Activated CD8-positive, alpha-beta memory T cell treated with anti-CD3 and anti-CD28 coated beads, Interleukin-2, amount 50 U/mL, for 24 hours (primary cell): ENCODE results near the gene LACRT.
A peak's percentile ranks its signal among the peaks of the same experiment; 100 is the strongest.
"Not testable (repeated sequence)": the region's sequence is repeated elsewhere in the genome, so short reads cannot be mapped to it uniquely, and the experiment has no call there.

ENCODE experiments used
- DNase-seq: peaks from one replicate; pipeline ENCODE4 v3.0.0-alpha.2; 2020; ENCODE audit errors: extremely low read depth

LACRT gene, protein sequence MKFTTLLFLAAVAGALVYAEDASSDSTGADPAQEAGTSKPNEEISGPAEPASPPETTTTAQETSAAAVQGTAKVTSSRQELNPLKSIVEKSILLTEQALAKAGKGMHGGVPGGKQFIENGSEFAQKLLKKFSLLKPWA

DNA sequence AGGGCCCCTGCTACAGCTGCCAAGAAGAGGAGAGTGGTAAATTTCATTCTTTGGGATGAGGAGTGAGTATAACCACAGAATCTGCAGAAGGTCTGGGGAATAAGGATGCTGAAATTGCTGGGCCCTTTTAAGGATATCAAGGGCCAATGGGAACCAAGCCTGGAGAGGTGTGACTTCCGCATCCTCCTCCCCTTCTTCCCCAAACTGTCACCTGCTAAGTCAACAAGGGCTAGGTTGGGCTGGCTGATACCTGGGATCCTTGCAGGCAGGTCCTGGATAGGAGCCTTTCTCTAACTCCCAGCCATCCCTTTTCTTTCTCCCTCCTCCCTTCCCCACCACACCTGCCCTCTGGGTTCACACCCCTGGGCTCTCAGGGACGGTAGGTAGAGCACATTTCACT is at the start of gene LACRT:
Gene LACRT, minus strand, starts transcription at position 101 of the 400 bp plus-strand sequence. Its CDS starts 54 bp downstream, at position 47.
- DNase-seq: no peak

DNA sequence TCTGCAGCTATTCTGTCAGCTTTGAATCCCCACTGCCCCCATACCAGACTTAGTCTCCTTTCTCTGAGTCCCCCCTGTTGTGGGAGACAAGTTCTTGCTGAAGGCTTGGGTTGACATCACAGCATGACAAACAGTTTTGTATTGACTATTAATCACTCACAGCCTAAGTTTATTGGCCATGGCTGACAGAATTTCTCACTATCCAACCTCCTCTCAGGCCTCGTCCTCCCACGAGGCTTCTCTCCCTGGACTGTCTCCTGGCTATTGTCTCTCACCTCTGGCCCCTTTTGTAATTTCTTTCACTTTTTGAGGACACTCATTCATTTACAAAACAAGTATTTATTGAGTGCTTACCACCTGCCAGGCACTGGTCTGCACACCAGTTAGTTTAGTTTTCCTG is 48.7 kb upstream of the LACRT start:
- DNase-seq: no peak

DNA sequence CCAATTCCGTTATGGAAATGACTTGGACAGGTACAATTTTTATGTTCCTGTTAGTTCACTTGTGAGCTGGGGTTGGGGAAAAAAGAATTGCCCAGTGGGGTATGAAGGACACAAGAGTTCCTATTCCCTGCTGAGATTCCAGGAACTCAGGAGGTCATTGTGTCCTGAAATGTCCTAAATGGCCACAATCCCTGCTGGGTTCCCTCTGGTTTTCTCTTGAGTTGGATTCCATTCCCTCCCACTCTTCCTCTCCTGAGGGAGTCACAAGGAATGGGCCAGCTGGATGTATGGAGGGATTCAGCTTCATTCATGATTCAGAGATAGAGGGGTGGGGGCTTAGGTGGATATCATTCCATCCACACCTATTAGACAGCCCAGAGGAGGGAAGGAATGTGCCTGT is 48.0 kb upstream of the LACRT start:
- DNase-seq: no peak

DNA sequence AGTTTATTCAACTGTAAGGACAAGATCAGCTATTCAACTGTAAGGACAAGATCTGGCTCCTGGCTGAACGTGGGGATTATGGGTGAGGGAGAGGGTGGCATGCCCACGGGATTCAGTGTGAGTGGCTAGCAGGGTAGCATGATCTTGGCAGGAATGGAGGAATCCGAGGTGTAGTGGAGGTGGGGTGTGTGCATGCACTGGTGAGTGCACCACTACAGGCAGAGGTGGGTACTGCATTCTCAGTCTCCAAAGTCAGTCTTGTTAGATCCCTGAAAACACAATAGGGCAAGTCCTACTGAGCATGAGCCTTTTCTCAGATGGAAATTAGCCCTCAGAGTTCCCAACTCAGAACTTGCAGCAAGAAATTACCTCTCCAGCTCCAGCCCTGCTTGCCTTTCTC is 45.7 kb upstream of the LACRT start:
- no peak for DNase-seq

DNA sequence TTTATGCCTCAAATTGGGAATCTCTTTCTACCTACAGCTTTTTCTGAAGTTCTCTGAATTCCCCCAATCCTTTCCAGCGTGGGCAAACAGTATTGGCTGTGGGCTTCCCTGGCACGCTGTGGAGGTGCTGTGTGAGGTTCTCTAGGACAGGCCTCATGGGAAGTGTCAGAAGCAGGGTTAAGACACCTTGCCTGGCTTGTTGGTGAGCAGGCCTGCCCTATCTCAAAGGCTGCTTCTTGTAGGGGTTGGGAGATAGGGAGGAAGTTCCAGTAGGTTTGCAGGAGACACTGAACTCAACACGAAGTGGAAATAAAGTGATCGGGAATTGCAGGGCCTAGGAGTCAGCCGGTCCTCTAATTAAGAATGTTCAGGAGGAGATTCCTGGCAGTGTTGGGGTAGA is 43.4 kb upstream of the LACRT start:
- no peak for DNase-seq

DNA sequence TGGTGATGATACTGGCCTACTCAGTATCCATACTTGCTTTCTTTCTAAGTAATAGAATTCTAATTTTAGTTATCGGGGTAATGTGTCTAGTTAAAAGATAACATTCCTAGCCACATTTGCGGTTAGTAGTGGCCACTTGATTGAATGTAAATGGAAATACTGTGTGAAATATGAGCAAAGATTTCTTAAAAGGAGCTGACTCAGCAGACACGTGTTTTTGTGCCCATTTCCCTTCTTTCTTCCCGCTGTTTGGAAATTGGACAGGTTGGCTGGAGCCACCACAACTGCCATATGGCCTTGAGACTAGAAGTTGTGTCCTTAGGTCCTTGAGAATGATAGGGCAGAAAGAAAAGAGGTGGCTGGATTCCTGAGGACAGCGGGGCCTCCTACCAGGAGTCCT is 33.2 kb upstream of the LACRT start:
- no peak for DNase-seq

DNA sequence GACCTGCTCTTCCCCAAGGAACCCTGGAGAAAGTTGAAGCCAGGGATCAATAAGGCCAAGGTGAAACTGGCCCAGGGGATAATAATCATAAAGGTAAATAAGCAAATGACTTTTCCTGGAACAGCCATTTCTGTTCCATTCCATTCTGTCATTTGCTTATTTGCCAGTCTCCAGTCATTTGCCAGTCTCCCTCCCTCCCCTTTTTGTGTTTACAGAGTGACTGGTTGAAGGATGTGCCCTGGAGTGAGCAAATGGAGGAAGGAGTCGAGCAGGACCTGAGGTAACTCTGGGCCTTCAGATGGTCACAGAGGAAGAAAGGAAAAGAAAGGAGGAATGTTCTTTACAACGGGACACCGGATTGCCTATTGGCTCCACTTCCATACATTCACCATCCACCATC is 31.3 kb upstream of the LACRT start:
- DNase-seq: no peak

DNA sequence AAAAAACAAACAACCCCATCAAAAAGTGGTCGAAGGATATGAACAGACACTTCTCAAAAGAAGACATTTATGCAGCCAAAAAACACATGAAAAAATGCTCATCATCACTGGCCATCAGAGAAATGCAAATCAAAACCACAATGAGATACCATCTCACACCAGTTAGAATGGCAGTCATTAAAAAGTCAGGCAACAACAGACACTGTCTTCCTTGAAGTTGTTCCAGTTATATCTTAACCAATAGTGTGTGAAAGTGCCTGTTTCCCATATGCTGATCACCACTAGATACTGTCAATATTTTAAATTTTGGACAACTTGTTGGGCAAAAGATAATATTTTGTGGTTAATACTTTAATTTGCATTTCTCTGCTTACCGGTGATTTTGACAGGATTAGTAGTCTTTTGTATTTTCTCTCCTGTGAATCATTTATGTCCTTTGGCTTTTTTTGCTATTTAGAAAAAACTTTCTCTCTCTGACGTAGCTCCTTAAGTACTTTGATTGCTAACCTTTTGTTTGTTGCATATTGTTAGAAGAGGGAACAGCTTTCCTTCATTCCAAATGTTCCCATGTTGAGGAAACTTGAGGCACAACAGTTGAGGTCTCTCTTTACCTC is 30.4 kb upstream of the LACRT start:
- DNase-seq: not testable (repeated sequence)

DNA sequence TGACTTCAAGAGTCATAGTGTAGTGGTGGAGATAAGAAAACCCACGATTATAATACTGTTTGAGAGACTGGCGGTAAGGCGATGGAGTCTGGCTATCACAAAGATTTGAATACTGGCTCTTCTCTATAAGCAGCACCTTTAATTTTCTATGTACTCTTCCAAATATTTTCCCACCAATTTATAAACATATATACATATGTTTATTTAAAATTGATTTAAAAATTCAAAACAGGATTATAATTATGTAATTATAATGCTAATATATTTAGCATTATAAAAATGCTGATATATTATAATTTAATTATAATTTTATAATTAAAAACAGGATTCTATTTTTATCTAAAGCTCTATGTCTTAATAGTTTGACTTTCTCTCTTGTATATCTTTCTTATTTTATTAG is 28.9 kb upstream of the LACRT start:
- DNase-seq: no peak

DNA sequence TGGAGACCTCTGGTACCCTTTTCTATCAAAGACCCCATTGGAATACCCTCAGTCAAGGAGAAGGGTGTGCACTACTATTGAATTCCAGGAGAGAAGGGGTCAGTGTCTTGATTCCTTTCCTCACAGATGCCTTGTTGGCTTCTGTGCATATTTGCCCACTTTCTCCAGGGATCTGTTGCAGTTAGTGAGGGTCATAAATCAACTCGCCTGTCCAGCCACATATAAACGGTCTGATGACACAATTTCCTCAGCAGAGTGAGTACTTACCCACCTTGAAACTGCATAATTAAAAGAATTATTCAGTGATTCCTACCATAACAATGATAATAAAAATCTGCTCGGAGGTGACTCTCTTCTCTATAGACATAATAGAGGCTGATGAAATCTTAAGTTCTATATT is 27.3 kb upstream of the LACRT start:
- no peak for DNase-seq

DNA sequence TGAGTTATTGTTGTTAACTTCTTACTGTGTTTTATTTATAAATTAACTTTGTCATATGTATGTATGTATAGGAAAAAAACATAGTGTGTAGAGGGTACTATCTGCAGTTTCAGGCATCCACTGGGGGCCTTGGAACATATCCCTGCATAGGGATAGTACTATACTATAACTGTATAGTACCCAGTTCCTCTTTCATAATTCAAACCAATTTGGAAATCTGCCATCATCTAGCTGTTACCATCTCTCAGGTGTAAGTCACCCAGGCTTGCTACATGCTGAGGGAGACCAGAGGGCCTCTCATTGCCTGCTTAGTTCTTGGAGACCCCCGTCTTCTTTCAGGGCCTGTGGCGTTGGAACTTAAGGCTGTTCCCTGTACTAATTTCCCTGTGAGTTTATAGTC is 26.4 kb upstream of the LACRT start:
- no peak for DNase-seq

DNA sequence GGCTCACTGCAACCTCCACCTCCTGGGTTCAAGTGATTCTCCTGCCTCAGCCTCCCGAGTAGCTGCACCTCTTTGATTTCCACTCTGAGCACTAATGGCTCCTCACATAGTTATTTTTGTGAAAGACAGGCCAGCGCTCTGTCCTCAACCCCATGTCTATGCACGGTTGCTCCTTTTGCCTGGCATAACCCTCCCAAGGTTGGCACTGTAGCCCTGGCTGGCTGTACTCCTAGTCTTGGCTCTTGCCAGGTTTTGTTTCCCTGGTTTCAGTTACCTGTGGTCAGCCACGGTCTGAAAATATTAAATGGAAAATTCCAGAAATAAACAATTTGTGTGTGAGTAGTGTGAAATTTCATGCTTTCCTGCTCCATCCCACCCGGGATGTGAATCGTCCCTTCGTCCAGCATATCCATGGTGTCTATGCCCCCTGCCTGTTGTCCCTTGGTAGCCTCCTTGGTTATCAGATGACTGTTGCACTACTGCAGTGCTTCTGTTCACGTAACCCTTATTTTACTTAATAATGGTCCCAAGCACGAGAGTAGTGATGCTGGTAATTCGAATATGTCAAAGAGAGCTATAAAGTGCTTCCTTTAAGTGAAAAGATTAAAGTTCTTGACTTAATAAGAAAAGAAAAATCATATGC is 25.7 kb upstream of the LACRT start:
- no peak for DNase-seq

DNA sequence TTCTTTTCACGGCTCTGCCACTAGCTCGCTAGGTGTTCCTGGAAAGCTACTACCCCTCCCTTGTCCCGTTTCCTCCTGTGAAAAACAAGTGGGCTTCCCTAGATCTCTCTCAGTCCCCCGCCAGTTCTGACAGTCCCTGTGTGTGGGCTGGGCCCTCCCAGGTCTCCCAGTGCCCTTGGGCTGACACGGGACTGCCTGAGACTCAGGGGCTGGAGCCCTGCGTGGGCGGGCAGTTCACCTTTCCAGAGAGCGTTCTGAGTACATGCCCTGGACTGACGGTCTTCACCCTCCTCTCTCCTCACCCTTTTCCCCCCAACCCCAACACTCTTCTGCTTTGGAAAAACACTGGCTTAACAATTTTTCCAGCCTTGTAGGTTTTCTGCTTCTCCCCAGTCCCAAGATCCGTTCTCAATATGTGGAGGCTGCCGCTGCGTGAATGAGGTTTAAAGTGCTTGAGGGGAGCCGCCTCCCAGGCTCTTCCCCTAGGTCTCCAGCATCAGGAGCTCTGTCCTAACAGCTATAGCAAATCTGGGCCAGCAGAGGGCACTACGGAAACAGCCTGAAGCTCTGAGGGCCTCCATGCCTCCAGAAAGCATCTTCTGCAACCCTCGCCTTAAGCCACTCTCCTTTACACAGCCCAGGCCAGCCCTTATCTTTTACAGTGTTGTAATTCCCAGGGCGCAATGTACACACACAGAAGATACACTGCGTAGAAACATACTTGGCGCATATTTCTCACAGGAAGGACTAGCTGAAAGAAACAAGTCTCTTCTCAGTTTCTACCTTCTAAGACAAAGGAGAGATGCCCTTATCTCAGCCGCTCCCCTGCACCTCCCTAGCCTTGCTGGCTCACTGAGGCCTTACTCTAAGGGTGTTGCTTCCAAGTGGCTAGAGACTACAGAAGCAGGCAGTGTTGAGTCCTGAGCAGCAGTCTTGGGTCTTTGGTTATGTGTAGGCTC is 23.9 kb upstream of the LACRT start:
- DNase-seq: peak; percentile 13

DNA sequence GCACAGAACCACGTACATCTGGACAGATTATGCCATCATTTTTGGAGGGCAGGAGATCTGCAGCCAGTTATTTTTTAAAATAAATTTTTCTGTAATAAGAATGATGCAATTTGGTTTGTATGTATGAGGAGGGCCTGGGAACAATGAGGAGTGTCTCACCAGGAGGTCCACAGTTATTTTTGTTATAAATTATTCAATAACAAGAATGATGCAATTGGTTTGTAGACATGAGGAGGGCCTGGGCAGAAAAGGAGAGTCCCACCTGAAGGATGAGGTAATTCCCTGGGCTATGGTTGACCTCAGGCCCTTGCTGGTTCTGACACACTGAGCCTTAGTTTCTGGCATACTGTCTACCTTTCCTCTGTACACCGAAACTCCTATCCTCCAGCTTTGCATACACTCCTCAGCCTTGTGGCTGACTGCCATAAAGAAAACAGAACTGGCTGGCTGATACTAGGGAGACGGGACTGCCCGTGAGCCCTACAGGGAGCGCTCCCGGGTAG is 22.5 kb upstream of the LACRT start:
- DNase-seq: no peak

DNA sequence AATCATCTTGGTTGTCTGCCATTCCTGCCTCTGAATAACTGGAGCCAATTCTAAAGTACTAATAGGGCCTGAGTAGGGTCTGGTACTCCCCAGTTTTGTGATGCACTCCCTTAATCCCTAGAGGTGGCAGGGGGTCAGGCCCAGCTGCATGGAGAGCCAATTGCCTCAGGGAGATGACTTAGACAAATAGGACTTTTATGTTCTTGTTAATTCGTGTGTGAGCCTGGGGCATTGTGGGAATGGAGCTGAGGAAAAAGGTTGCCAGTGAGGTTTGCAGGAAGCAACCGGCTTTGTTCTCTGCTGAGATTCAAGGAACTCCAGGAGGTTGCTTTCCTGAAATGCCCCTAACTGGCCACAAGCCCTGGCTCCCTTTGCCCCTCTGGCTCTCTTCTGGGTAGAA is 20.2 kb upstream of the LACRT start:
- no peak for DNase-seq

DNA sequence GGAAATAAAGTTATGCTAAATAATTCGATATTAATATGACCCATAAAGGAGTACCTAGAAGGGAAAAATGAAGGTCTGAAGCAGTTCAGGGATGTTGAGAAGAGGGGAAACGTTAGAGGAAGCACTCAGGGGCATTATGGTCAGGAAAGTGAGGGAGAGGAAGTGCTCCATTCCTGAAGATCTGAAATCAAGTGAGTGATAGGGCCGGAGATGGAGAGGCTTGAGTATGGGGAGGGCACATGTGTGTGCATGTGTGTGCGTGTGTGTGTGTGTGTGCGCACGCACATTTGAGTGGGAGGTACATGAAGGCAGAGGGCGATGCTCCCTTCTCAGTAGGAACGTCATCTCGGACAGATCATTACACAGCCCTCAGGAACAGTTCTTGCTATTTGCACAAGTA is 18.3 kb upstream of the LACRT start:
- DNase-seq: no peak

DNA sequence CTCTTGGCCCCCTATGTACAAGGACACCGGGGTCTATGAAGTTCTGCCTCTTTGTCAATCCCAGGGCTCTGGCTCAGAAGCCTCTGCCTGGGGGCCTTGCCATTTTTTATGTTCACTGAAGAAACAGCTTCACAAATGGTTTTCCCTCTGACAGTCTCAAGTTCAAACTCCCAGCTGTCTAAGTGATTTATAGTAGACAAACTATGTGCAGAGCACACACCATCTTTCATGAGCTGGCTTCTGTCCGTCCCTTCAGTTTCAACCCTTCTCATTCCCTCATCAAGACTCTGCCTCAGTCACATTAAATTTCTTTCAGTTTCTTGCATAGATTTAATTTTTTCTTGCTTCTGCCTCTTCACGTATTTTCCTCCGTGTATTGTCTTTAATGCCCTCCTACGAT is 16.2 kb upstream of the LACRT start:
- no peak for DNase-seq

DNA sequence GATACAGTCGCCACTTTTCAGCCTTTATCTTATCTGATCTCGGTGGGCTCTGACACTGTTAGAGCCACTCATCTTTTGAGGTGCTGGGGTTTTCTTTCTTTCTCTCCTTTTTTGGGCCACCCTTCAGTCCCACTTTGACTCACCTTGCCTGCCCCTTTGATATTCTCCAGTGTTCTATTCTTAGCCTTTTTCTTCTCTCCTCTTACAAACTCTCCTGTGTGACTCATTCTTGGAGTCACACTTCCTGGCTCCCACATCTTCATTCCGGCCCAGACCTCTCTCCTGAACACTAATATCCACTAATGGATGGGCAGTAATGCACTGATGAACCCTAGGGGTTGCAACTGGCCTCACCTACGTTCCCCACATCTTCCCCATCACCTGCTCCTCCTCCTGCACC is 15.7 kb upstream of the LACRT start:
- no peak for DNase-seq

DNA sequence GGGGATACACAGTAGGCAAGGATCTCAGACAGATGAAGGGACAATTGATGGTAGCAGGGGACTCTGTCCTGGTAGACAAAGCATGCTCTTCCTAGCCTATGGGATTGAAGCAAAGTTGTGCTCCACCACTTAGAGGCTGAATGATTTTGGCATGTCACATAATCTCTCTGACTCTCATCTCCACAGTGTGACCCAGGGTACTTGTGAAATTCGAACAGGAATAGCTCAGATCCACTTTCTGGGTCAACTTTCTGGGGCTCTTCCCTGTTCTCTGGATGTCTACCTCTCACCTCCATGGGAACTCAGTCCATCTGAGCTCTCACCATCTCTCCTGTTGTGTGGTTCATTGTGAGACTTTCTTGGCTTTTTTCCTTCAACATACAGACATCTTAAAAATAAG is 15.1 kb upstream of the LACRT start:
- no peak for DNase-seq

DNA sequence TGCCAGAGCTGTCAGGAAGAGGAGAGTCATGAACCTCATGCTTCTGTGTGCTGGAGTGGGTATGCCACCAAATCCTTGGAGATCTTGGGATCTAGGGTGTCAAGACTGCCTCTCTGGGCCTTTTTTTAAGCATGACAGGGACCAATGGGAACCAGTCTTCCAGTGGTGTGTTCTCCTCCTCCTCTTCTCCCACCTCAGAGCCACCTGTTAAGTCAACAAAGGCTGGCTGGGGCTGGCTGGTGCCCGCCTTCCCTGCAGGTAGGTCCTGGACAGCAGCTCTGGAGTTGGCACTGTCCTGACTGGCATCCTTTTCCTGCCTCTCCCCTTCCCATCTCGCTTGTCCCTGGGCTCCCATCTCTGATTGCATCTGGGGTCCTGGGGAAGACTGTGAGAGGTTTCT is 13.6 kb upstream of the LACRT start, which contains the start of gene DCD:
Gene DCD, minus strand, starts transcription at position 101 of the 400 bp plus-strand sequence. Its CDS starts 62 bp downstream, at position 39.
- DNase-seq: no peak

DNA sequence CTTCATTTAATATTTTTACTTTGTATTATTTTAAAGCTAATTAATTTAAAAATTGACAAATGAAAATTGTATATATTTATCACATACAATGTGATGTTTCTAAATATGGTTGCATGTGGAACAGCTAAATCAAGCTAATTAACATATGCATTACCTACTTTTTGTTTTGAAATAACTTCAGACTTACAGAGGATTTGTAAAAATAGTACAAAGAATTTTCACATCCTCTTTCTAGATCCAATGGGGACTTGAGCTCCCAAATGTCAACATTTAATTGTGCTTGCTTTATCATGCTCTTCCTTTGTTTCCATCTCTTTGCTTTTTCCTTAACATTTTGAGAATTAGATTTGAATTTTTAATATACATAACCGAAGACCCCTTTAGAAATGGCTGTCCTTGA is 6.9 kb upstream of the LACRT start:
- DNase-seq: no peak

DNA sequence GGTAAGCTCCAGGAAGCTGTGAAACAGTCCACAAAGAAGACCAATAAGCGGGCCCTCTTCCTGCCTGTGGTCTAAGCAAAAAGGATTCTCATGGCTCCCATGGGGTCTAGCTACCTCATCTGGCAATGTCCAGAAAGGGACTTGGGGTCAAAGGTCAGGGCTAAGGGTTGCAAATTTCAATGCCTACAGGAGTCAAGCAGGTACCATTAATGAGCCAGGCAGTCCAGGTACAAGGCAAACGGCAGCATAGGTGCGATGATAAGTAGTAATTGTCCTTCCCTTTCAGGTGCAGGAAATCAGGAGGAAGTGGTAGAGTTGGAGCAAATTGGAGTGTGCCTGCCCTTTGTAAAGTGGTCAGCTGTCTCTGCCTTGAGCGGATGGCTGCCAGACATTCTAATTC is 6.4 kb upstream of the LACRT start:
- no peak for DNase-seq
